ENCODE results near the gene YWHAG. TPM values are rescaled to one million over a fixed set of nuclear protein-coding genes. Genes with fewer than 3 reads are reported as not detected.
"Not testable (repeated sequence)": the region's sequence is repeated elsewhere in the genome, so short reads cannot be mapped to it uniquely, and the experiment has no call there.

The YWHAG gene
- total RNA-seq, 1 donor from 2014 or later, result 70.5 TPM

DNA sequence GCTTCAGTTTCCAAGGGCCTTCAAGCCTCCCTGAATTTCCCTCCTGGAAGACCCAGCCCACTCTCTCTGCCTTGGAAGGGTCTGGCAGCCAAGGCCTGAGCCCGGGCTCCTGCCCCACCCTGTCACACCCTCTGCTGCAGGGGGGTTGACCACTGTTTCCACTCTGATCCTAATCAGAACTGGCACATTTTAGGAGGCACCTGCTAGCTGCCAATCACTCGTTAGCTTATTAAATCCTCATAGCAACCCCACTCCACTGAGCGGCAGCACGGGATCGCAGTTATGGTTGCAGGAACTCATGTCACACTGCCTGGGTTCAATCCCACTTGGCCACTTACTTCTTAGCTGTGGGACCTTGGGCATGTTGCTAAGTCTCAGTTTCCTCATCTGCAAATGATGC, 43.4 kb downstream of the YWHAG start:
- DNase-seq, result no peak

DNA sequence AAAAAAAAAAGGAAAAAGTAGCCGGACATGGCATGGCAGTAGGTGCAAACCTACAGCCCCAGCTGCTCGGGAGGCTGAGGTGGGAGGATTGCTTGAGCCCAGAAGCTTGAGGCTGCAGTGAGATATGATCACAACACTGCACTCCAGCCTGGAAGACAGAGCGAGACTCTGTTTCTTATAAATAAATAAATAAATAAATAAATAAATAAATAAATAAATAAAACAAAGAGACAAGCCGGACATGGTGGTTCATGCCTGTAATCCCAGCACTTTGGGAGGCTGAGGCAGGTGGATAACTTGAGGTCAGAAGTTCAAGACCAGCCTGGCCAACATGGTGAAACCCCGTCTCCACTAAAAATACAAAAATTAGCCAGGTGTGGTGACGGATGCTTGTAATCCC, 44.1 kb downstream of the YWHAG start:
- CTCF ChIA-PET, result interaction anchor here (0.7 to 2.6 kb wide), 11 partner anchors 8 to 981 kb away, joined by 3 to 41 read pairs (median 8); partner anchors contain the start of genes HSPB1 and YWHAG

More for the DNA sequence above, 43.4 kb downstream of the YWHAG start:
- no peaks in the 10 kb centered on the region for H3K27me3 Mint-ChIP-seq
- ChIA-PET POLR2A (interaction anchor here (0.6 to 1.0 kb wide), 2 partner anchors 32 to 44 kb away, joined by 3 read pairs; partner anchors contain the start of gene YWHAG), CTCF (interaction anchor here (0.8 to 2.1 kb wide), 5 partner anchors 10 to 246 kb away, joined by 3 to 31 read pairs (median 8); no protein-coding TSS in a partner anchor)
- no peak overlapping the region for H3K27ac Mint-ChIP-seq
- H3K4me3 Mint-ChIP-seq, result no peak overlapping the region
- TF ChIP-seq, protein P1, sequence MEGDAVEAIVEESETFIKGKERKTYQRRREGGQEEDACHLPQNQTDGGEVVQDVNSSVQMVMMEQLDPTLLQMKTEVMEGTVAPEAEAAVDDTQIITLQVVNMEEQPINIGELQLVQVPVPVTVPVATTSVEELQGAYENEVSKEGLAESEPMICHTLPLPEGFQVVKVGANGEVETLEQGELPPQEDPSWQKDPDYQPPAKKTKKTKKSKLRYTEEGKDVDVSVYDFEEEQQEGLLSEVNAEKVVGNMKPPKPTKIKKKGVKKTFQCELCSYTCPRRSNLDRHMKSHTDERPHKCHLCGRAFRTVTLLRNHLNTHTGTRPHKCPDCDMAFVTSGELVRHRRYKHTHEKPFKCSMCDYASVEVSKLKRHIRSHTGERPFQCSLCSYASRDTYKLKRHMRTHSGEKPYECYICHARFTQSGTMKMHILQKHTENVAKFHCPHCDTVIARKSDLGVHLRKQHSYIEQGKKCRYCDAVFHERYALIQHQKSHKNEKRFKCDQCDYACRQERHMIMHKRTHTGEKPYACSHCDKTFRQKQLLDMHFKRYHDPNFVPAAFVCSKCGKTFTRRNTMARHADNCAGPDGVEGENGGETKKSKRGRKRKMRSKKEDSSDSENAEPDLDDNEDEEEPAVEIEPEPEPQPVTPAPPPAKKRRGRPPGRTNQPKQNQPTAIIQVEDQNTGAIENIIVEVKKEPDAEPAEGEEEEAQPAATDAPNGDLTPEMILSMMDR (IDR thresholded peaks at IDR 0.05), result no peak
- H3K36me3 Mint-ChIP-seq (ENCODE audit: low read depth), result peaks cover 2% of the 10 kb centered on the region
- intact Hi-C loops (cut with micrococcal nuclease), result loop anchor here (2.0 kb wide), 1 partner anchor 267 kb away; the partner anchor contains the start of gene MDH2
- H3K4me1 Mint-ChIP-seq, result peaks cover 24% of the 10 kb centered on the region
- no peaks in the 10 kb centered on the region for H3K9me3 Mint-ChIP-seq
- no peak for ATAC-seq (ENCODE audit: low read depth)

DNA sequence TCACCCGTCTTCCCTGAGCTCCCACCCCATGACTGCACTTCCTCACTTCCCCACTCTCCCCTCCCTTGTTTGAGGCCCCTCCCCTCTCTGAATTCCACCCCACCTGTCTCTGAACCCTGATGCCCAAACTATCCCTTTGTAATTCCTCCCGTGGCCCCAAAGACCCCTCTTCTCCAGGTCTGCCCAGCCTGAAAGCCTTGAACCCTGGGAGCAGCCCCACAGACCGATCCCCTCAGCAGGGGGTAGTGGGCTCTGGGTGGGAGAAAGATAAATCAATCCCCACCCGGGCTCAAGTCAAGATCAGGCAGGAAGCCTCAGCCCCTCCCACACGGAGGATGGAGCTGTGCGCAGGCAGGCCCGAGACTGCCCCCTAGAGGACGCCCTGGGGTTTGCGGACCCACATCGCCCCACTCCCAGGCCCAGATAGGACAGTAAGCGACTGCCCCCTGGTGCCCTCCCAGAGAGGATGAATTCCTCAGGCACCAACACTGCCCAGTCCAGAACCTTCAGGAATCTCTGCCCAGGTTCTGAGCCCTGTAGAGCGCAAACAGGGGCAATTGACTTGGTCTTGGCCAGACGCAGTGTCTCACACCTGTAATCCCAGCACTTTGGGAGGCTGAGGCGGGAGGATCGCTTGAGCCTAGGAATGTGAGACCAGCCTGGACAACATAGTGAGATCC, 44.6 kb downstream of the YWHAG start:
- TF ChIP-seq, protein P1 (IDR thresholded peaks at IDR 0.05), result peak; percentile 70

More for the DNA sequence above, 44.1 kb downstream of the YWHAG start:
- peaks cover 21% of the 10 kb centered on the region for H3K4me1 Mint-ChIP-seq
- not testable (repeated sequence) for H3K27ac Mint-ChIP-seq; ATAC-seq (ENCODE audit: low read depth); H3K9me3 Mint-ChIP-seq; DNase-seq; H3K27me3 Mint-ChIP-seq; H3K4me3 Mint-ChIP-seq; H3K36me3 Mint-ChIP-seq (ENCODE audit: low read depth)
- intact Hi-C loops (cut with micrococcal nuclease), result loop anchor here (1.0 to 2.0 kb wide), 5 partner anchors 11 to 266 kb away; partner anchors contain the start of gene MDH2
- POLR2A ChIA-PET, result interaction anchor here (1.0 to 1.2 kb wide), 2 partner anchors 22 to 44 kb away, joined by 3 to 5 read pairs; partner anchors contain the start of gene YWHAG

DNA sequence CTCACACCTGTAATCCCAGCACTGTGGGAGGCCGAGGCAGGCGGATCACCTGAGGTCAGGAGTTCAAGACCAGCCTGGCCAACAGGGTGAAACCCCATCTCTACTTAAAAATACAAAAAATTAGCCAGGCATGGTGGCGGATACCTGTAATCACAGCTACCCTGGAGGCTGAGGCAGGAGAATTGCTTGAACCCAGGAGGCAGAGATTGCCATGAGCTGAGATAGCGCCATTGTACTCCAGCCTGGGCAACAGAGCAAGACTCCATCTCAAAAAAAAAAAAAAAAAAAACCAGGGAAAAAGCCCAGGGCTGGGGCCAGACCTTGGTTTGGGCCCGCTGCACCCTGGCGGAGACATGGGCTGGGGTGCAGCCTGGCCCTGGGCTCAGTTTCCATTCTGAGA, 47.0 kb downstream of the YWHAG start:
- H3K4me1 Mint-ChIP-seq; H3K27ac Mint-ChIP-seq; CTCF ChIA-PET; intact Hi-C loops (cut with micrococcal nuclease); ATAC-seq (ENCODE audit: low read depth); DNase-seq; H3K36me3 Mint-ChIP-seq (ENCODE audit: low read depth); H3K9me3 Mint-ChIP-seq; H3K4me3 Mint-ChIP-seq; H3K27me3 Mint-ChIP-seq: not testable (repeated sequence)
- POLR2A ChIA-PET, result interaction anchor here (0.8 kb wide), 1 partner anchor 16 kb away, joined by 11 read pairs; no protein-coding TSS in a partner anchor

More for the DNA sequence above, 44.6 kb downstream of the YWHAG start:
- H3K27ac Mint-ChIP-seq, result no peak overlapping the region
- H3K36me3 Mint-ChIP-seq (ENCODE audit: low read depth), result peaks cover 2% of the 10 kb centered on the region
- no peaks in the 10 kb centered on the region for H3K9me3 Mint-ChIP-seq
- no peaks in the 10 kb centered on the region for H3K27me3 Mint-ChIP-seq
- ATAC-seq (ENCODE audit: low read depth) (peak; percentile 59), DNase-seq (peak; percentile 88)
- peaks cover 20% of the 10 kb centered on the region for H3K4me1 Mint-ChIP-seq
- ChIA-PET CTCF (interaction anchor here (0.7 to 2.6 kb wide), 17 partner anchors 9 to 982 kb away, joined by 3 to 41 read pairs (median 4); partner anchors contain the start of genes HSPB1, MDH2, STYXL1 and YWHAG), POLR2A (interaction anchor here (0.6 to 1.2 kb wide), 3 partner anchors 14 to 45 kb away, joined by 3 to 5 read pairs (median 3); partner anchors contain the start of gene YWHAG)
- H3K4me3 Mint-ChIP-seq, result no peak overlapping the region
- intact Hi-C loops (cut with micrococcal nuclease), result loop anchor here (1.0 to 2.0 kb wide), 5 partner anchors 11 to 265 kb away; partner anchors contain the start of gene MDH2

DNA sequence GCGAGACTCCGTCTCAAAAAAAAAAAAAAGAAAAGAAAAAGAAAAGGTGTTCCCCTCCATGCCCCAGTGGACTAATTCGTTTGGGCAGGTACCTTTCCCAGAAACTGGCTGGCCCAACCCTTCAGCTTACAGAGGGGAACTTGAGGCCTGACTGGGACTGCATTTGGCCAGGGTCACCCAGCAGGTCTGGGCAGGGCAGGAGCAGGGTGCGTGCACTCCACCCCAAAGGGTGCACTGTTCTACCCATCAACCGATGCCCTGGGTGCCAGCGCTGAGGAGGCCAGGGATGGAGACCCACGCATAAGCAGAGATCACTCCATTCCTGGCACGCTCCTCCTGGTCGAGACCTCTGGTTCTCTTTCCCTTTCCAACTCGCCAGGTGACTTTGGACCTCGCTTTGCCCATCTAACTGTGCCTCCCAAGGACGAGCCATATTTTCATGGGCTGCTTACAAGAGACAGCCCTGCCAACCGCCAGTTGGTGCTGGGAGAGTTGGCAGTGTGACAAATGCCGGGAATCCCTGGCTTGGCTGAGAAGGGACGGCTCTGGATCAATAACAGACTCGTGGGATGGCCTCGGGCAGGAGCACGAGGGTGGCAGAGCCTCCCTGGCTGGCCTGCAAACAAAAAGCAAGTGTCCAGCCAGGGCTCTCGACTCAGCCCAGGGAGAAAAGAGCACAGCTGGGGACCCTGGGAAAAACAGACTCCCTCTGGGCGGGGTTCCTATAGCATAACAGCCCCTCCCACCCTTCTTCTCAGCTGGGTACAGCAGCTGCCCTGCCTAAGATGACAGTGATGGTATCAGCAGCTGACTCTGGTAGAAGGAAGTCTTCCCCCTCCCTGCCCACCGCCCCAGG, 48.5 kb downstream of the YWHAG start:
- TF ChIP-seq, protein P1 (IDR thresholded peaks at IDR 0.05), result no peak
- intact Hi-C loops (cut with micrococcal nuclease), result no loop called here
- H3K27ac Mint-ChIP-seq, result no peak overlapping the region
- H3K4me1 Mint-ChIP-seq, result peaks cover 6% of the 10 kb centered on the region
- ChIA-PET CTCF (no interaction called here), POLR2A (interaction anchor here (0.7 kb wide), 2 partner anchors 29 to 290 kb away, joined by 4 read pairs; no protein-coding TSS in a partner anchor)
- no peak for DNase-seq
- H3K36me3 Mint-ChIP-seq (ENCODE audit: low read depth), result no peaks in the 10 kb centered on the region
- no peaks in the 10 kb centered on the region for H3K9me3 Mint-ChIP-seq
- ATAC-seq (ENCODE audit: low read depth), result no peak
- no peak overlapping the region for H3K4me3 Mint-ChIP-seq
- no peaks in the 10 kb centered on the region for H3K27me3 Mint-ChIP-seq

DNA sequence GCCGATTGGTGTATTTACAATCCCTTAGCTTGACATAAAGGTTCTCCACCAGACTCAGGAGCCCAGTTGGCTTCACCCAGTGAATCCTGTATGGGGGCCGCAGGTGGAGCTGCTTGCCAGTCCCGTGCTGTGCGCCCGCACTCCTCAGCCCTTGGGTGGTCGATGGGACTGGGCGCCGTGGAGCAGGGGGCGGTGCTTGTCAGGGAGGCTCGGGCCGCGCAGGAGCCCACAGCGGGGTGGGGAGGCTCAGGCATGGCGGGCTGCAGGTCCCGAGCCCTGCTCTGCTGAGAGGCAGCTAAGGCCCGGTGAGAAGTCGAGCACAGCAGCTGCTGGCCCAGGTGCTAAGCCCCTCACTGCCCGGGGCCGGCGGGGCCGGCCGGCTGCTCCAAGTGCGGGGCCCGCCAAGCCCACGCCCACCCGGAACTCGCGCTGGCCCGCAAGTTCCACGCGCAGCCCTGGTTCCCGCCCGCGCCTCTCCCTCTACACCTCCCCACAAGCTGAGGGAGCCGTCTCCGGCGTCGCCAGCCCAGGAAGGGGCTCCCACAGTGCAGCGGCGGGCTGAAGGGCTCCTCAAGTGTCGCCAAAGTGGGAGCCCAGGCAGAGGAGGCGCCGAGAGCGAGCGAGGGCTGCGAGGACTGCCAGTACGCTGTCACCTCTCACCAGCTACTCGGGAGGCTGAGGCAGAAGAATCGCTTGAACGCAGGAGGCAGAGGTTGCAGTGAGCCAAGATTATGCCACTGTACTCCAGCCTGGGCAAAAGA, 49.3 kb downstream of the YWHAG start:
- H3K9me3 Mint-ChIP-seq; intact Hi-C loops (cut with micrococcal nuclease); H3K27me3 Mint-ChIP-seq; H3K36me3 Mint-ChIP-seq (ENCODE audit: low read depth); ATAC-seq (ENCODE audit: low read depth); H3K4me3 Mint-ChIP-seq; CTCF ChIA-PET; H3K4me1 Mint-ChIP-seq; DNase-seq; H3K27ac Mint-ChIP-seq: not testable (repeated sequence)
- POLR2A ChIA-PET, result interaction anchor here (0.7 kb wide), 2 partner anchors 30 to 289 kb away, joined by 4 read pairs; no protein-coding TSS in a partner anchor

DNA sequence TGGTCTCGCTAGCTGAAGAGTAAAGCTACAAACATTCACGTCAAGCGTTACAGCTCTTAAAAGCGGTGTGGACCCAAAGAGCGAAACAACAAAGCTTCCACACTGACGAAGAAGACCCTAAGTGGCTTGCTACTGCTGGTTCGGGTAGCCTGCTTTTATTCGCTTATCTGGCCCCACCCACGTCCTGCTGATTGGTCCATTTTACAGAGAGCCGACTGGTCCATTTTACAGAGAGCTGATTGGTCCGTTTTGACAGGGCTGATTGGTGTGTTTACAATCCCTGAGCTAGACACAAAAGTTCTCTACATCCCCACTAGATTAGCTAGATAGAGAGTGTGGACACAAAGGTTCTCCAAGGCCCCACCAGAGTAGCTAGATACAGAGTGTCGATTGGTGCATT, 49.9 kb downstream of the YWHAG start:
- H3K9me3 Mint-ChIP-seq; intact Hi-C loops (cut with micrococcal nuclease); ATAC-seq (ENCODE audit: low read depth); H3K4me3 Mint-ChIP-seq; H3K36me3 Mint-ChIP-seq (ENCODE audit: low read depth); H3K27me3 Mint-ChIP-seq; H3K4me1 Mint-ChIP-seq; H3K27ac Mint-ChIP-seq; DNase-seq; CTCF ChIA-PET: not testable (repeated sequence)
- POLR2A ChIA-PET, result interaction anchor here (0.6 kb wide), 1 partner anchor 27 kb away, joined by 3 read pairs; no protein-coding TSS in a partner anchor

Data from activated B cell treated with CpG ODN at 0.5 μM for 24 hours (primary cell).